Hepatocyte (in vitro differentiated cells): ENCODE data around the gene NR1D2. TPM values are rescaled to one million over a fixed set of nuclear protein-coding genes. Genes with fewer than 3 reads are reported as not detected.

Experiments used
- DNase-seq: peaks from one replicate; pipeline ENCODE4 v3.0.0-alpha.2; 2016; ENCODE audit warnings: low spot score
- H2AFZ ChIP-seq: fragments of 200-600 bp; sonication (generic); 2 replicates; pipeline ENCODE4 v1.6.0; 2016; ENCODE audit warnings: antibody characterized with exemption, mild to moderate bottlenecking
- H3K27ac ChIP-seq: fragments of 200-600 bp; sonication (generic); 2 replicates; pipeline ENCODE4 v1.5.1; 2016; ENCODE audit warnings: mild to moderate bottlenecking
- H3K27me3 ChIP-seq: fragments of 200-600 bp; sonication (generic); 2 replicates; pipeline ENCODE4 v1.6.1; 2016
- H3K36me3 ChIP-seq: fragments of 200-600 bp; sonication (generic); replicated peaks from 2 replicates; pipeline ENCODE4 v1.5.1; 2016; ENCODE audit warnings: low read depth; ENCODE audit not compliant: insufficient read depth
- H3K4me1 ChIP-seq: fragments of 200-600 bp; sonication (generic); 2 replicates; pipeline ENCODE4 v1.5.1; 2016; ENCODE audit warnings: mild to moderate bottlenecking, moderate library complexity; ENCODE audit not compliant: insufficient read depth
- H3K4me2 ChIP-seq: fragments of 200-600 bp; sonication (generic); 2 replicates; pipeline ENCODE4 v1.6.0; 2016
- H3K4me3 ChIP-seq: fragments of 200-600 bp; sonication (generic); 2 replicates; pipeline ENCODE4 v1.5.1; 2016; ENCODE audit warnings: mild to moderate bottlenecking
- H3K79me2 ChIP-seq: fragments of 200-600 bp; sonication (generic); 2 replicates; pipeline ENCODE4 v1.6.0; 2017; ENCODE audit warnings: mild to moderate bottlenecking
- H3K9me2 ChIP-seq: fragments of 200-600 bp; sonication (generic); replicated peaks from 2 replicates; pipeline ENCODE4 v1.6.0; 2017; ENCODE audit warnings: mild to moderate bottlenecking; ENCODE audit not compliant: insufficient read depth
- H3K9me3 ChIP-seq: fragments of 200-600 bp; sonication (generic); 2 replicates; pipeline ENCODE4 v1.5.1; 2016; ENCODE audit warnings: low read depth, mild to moderate bottlenecking
- H4K20me1 ChIP-seq: fragments of 200-600 bp; sonication (generic); 2 replicates; pipeline ENCODE4 v1.6.0; 2016; ENCODE audit warnings: mild to moderate bottlenecking; ENCODE audit not compliant: insufficient read depth, poor library complexity, severe bottlenecking
- EZH2 ChIP-seq: fragments of 200-600 bp; sonication (generic); IDR thresholded peaks from 2 replicates; pipeline ENCODE4 v1.6.1; 2016; ENCODE audit warnings: antibody characterized with exemption, mild to moderate bottlenecking, borderline replicate concordance
- EZH2phosphoT487 ChIP-seq: fragments of 200-600 bp; sonication (generic); IDR thresholded peaks from one replicate; pipeline ENCODE4 v1.6.1; 2018; ENCODE audit warnings: antibody characterized with exemption, mild to moderate bottlenecking, low read depth, moderate library complexity; ENCODE audit not compliant: unreplicated experiment, severe bottlenecking
- WGBS: methylation state at CpG from one replicate; pipeline ENCODE4 v1.1.6; 2016; ENCODE audit warnings: low lambda C conversion rate; ENCODE audit errors: missing lambda C conversion rate; 5-methylcytosine and 5-hydroxymethylcytosine counted together
- polyA plus RNA-seq: library from polyadenylated mRNA; unstranded; fragments of >200 nt; fragmentation: Nextera tagmentation; extraction: Ambion mirVana; gene quantifications from 2 replicates; pipeline ENCODE4 v1.2.1, GENCODE V29; 2016
- total RNA-seq: library from RNA; depleted of rRNA; stranded (reverse); fragments of >200 nt; gene quantifications from 2 replicates; pipeline ENCODE4 v1.2.3, GENCODE V29; 2014
- TF ChIP-seq, protein P1 (sequence below): fragments of 200-600 bp; sonication (generic); IDR thresholded peaks from 2 replicates; pipeline ENCODE4 v1.5.1; 2016; ENCODE audit warnings: antibody characterized with exemption, mild to moderate bottlenecking; ENCODE audit not compliant: poor library complexity

NR1D2 gene
- total and polyA plus RNA-seq, 2 experiments from 2014 or later, result 6.8 to 18.3 TPM

- H2AFZ ChIP-seq, result no peak overlapping the region
- H3K27ac ChIP-seq, result no peak overlapping the region
- H3K4me1 ChIP-seq, result peaks cover 4% of the 10 kb centered on the region
- peaks cover 70% of the 10 kb centered on the region for H3K79me2 ChIP-seq
- H3K4me2 ChIP-seq, result no peak overlapping the region
- H4K20me1 ChIP-seq, result peaks cover 16% of the 10 kb centered on the region
- DNase-seq, result no peak
- WGBS, result 32% methylated on average over 1 of the region's 1 CpG
- no peak overlapping the region for H3K4me3 ChIP-seq
- H3K9me3 ChIP-seq, result no peaks in the 10 kb centered on the region
- TF ChIP-seq, protein P1, sequence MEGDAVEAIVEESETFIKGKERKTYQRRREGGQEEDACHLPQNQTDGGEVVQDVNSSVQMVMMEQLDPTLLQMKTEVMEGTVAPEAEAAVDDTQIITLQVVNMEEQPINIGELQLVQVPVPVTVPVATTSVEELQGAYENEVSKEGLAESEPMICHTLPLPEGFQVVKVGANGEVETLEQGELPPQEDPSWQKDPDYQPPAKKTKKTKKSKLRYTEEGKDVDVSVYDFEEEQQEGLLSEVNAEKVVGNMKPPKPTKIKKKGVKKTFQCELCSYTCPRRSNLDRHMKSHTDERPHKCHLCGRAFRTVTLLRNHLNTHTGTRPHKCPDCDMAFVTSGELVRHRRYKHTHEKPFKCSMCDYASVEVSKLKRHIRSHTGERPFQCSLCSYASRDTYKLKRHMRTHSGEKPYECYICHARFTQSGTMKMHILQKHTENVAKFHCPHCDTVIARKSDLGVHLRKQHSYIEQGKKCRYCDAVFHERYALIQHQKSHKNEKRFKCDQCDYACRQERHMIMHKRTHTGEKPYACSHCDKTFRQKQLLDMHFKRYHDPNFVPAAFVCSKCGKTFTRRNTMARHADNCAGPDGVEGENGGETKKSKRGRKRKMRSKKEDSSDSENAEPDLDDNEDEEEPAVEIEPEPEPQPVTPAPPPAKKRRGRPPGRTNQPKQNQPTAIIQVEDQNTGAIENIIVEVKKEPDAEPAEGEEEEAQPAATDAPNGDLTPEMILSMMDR, result no peak
- no peaks in the 10 kb centered on the region for H3K9me2 ChIP-seq
- no peaks in the 10 kb centered on the region for H3K27me3 ChIP-seq
- H3K36me3 ChIP-seq, result no peaks in the 10 kb centered on the region
These were observed 8.4 kb downstream of the NR1D2 start for GRCh38 chr3:23953523-23953922.

DNA sequence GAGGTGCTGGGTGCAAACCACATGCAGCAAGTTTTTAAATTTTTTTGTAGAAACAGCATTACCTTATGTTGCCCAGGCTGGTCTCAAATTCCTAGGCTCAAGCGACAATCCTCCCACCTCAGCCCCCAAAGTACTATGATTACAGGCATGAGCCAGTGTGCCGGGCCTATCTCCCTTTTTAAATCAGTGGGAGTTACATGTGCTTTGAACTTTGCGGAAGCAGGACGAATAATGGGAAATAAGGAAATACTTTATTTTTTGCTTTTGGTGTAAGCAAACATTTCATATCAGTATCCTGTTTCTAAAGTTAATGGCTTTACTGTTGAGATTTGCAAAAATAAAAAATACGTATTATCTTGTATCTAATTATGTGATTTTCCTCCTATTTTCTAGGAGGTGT lies 9.1 kb downstream of the NR1D2 start:
- WGBS, result 93% methylated on average over 5 of the region's 5 CpGs
- no peak overlapping the region for H2AFZ ChIP-seq
- H3K4me2 ChIP-seq, result no peak overlapping the region
- no peaks in the 10 kb centered on the region for H3K36me3 ChIP-seq
- H3K79me2 ChIP-seq, result peaks cover 64% of the 10 kb centered on the region
- DNase-seq, result no peak
- no peaks in the 10 kb centered on the region for H3K9me2 ChIP-seq
- no peaks in the 10 kb centered on the region for H3K9me3 ChIP-seq
- no peak overlapping the region for H3K4me3 ChIP-seq
- H3K27ac ChIP-seq, result no peak overlapping the region
- TF ChIP-seq EZH2, result no peak
- TF ChIP-seq, protein P1, result no peak
- TF ChIP-seq EZH2phosphoT487, result no peak
- peaks cover 8% of the 10 kb centered on the region for H3K4me1 ChIP-seq
- peaks cover 16% of the 10 kb centered on the region for H4K20me1 ChIP-seq
- H3K27me3 ChIP-seq, result no peaks in the 10 kb centered on the region

GRCh38 chr3:23956701-23957100 lies 11.6 kb downstream of the NR1D2 start:
- TF ChIP-seq, protein P1, result no peak
- TF ChIP-seq EZH2phosphoT487 (no peak), EZH2 (no peak)
- Histone ChIP-seq H3K36me3 (no peaks in the 10 kb centered on the region), H4K20me1 (peaks cover 11% of the 10 kb centered on the region), H3K27me3 (no peaks in the 10 kb centered on the region), H3K79me2 (peaks cover 38% of the 10 kb centered on the region), H3K4me2 (no peak overlapping the region), H3K4me1 (peaks cover 7% of the 10 kb centered on the region), H3K4me3 (no peak overlapping the region), H3K27ac (no peak overlapping the region), H2AFZ (no peak overlapping the region), H3K9me2 (no peaks in the 10 kb centered on the region), H3K9me3 (no peaks in the 10 kb centered on the region)
- 92% methylated on average over 3 of the region's 3 CpGs for whole genome bisulfite sequencing
- no peak for DNase-seq

- Histone ChIP-seq H3K36me3 (no peaks in the 10 kb centered on the region), H3K27ac (peak overlapping the region; percentile 20), H3K4me2 (peak overlapping the region; percentile 7), H3K9me3 (no peaks in the 10 kb centered on the region), H3K27me3 (no peaks in the 10 kb centered on the region), H3K9me2 (no peaks in the 10 kb centered on the region), H4K20me1 (peaks cover 4% of the 10 kb centered on the region), H3K4me1 (peaks cover 7% of the 10 kb centered on the region), H2AFZ (no peak overlapping the region), H3K4me3 (no peak overlapping the region), H3K79me2 (peaks cover 13% of the 10 kb centered on the region)
- TF ChIP-seq EZH2phosphoT487 (no peak), EZH2 (no peak)
- TF ChIP-seq, protein P1, result no peak
- WGBS, result 61% methylated on average over 7 of the region's 7 CpGs
- peak; percentile 28 for DNase-seq
These were observed 14.2 kb downstream of the NR1D2 start for GRCh38 chr3:23959135-23959900.
